Left renal cortex interstitium (tissue), 4 donors: ENCODE results near the gene TPSG1. TPM values are rescaled to one million over a fixed set of nuclear protein-coding genes. Genes with fewer than 3 reads are reported as not detected.
"Not testable (repeated sequence)": the region's sequence is repeated elsewhere in the genome, so short reads cannot be mapped to it uniquely, and the experiment has no call there.

ENCODE experiments used
- DNase-seq, 4 donors: peaks; one replicate each; pipeline ENCODE4 v3.0.0-alpha.2; 2013; ENCODE audit warnings: low read depth in 4 of 4, low spot score in 2 of 4, missing footprints in 1 of 4
- polyA plus RNA-seq, 4 donors: library from polyadenylated mRNA; unstranded; fragments of 120-200 nt; gene quantifications; one replicate each; pipeline ENCODE4 v1.2.1, GENCODE V29; 2013; ENCODE audit not compliant: insufficient read length in 4 of 4

Gene TPSG1
- polyA plus RNA-seq, 4 donors, result 0.67 to 1.9 (median 0.96) TPM

GRCh38 chr16:1257561-1258224 is 32.6 kb upstream of the TPSG1 start:
- DNase-seq, result no peak

- no peak for DNase-seq
Observed at GRCh38 chr16:1256874-1257322, 31.8 kb upstream of the TPSG1 start.

GRCh38 chr16:1256296-1256873 is 31.3 kb upstream of the TPSG1 start:
- not testable (repeated sequence) for DNase-seq

- DNase-seq, result not testable (repeated sequence)
Observed at GRCh38 chr16:1255276-1256122, 30.4 kb upstream of the TPSG1 start, which contains the start of gene TPSD1. TSS of gene TPSD1 (plus strand) at chr16:1256069. CDS start at chr16:1256281, 212 bp downstream.

- not testable (repeated sequence) for DNase-seq
Observed at GRCh38 chr16:1254821-1255220, 29.8 kb upstream of the TPSG1 start.

- not testable (repeated sequence) for DNase-seq
Observed at GRCh38 chr16:1253701-1254364, 28.8 kb upstream of the TPSG1 start.

GRCh38 chr16:1249031-1249755 is 24.1 kb upstream of the TPSG1 start:
- not testable (repeated sequence) for DNase-seq

- DNase-seq, result not testable (repeated sequence)
Observed at GRCh38 chr16:1247903-1248537, 23.0 kb upstream of the TPSG1 start.

GRCh38 chr16:1245452-1246020 is 20.5 kb upstream of the TPSG1 start:
- no peak for DNase-seq

GRCh38 chr16:1244881-1245280 is 19.8 kb upstream of the TPSG1 start:
- no peak for DNase-seq

- DNase-seq, result not testable (repeated sequence)
Observed at GRCh38 chr16:1243907-1244850, 19.1 kb upstream of the TPSG1 start.

- not testable (repeated sequence) for DNase-seq
Observed at GRCh38 chr16:1243363-1243762, 18.3 kb upstream of the TPSG1 start.

- not testable (repeated sequence) for DNase-seq
Observed at GRCh38 chr16:1241081-1241480, 16.0 kb upstream of the TPSG1 start.

- DNase-seq, result not testable (repeated sequence)
Observed at GRCh38 chr16:1240436-1240835, 15.4 kb upstream of the TPSG1 start, which contains the start of gene TPSAB1. TSS of gene TPSAB1 (plus strand) at chr16:1240705. CDS start at chr16:1240939, 234 bp downstream.

- DNase-seq, result not testable (repeated sequence)
Observed at GRCh38 chr16:1239575-1239974, 14.5 kb upstream of the TPSG1 start.

- not testable (repeated sequence) for DNase-seq
Observed at GRCh38 chr16:1238909-1239308, 13.8 kb upstream of the TPSG1 start.

- DNase-seq, result no peak
Observed at GRCh38 chr16:1237990-1238389, 12.9 kb upstream of the TPSG1 start.

GRCh38 chr16:1236659-1237058 is 11.6 kb upstream of the TPSG1 start:
- DNase-seq, result not testable (repeated sequence)
